Vagina (tissue), 2 donors: ENCODE results near the gene OR10J4. TPM values are rescaled to one million over a fixed set of nuclear protein-coding genes. Genes with fewer than 3 reads are reported as not detected.

ENCODE experiments used
- DNase-seq, 2 donors: peaks; one replicate each; pipeline ENCODE4 v3.0.0-alpha.2; 2017; ENCODE audit errors: extremely low spot score in 2 of 2
- H3K27ac ChIP-seq: fragments of 200-600 bp; sonication (generic); one replicate; pipeline ENCODE4 v1.5.1; 2019
- H3K27me3 ChIP-seq: fragments of 200-600 bp; sonication (generic); one replicate; pipeline ENCODE4 v1.5.1; 2019
- H3K36me3 ChIP-seq, 2 donors: fragments of 200-600 bp; sonication (generic); one replicate each; pipeline ENCODE4 v1.5.1; 2017 to 2019
- H3K4me1 ChIP-seq: fragments of 200-600 bp; sonication (generic); one replicate; pipeline ENCODE4 v1.5.1; 2019
- H3K4me3 ChIP-seq, 2 donors: fragments of 200-600 bp; sonication (generic); 1 replicate in 1 of 2; 2 replicates in 1 of 2; pipeline ENCODE4 v1.5.1; 2016 to 2019
- H3K9me3 ChIP-seq: fragments of 200-600 bp; sonication (generic); one replicate; pipeline ENCODE4 v1.5.1; 2019
- CTCF ChIP-seq, 3 experiments: fragments of 450-650 bp in 2 of 3; fragments of 200-600 bp in 1 of 3; sonication (generic) in 1 of 3; IDR thresholded peaks; one replicate each; pipeline ENCODE4 v1.5.1; 2017 to 2019; ENCODE audit warnings: antibody characterized with exemption in 3 of 3, mild to moderate bottlenecking in 2 of 3, moderate library complexity in 2 of 3
- POLR2A ChIP-seq, 2 donors: fragments of 450-650 bp; IDR thresholded peaks; one replicate each; pipeline ENCODE4 v1.6.1; 2017; ENCODE audit warnings: antibody characterized with exemption in 2 of 2, mild to moderate bottlenecking in 2 of 2, moderate library complexity in 2 of 2
- POLR2AphosphoS5 ChIP-seq, 2 donors: sonication (generic); formaldehyde crosslinking; IDR thresholded peaks; one replicate each; pipeline ENCODE4 v1.9.0; 2017; ENCODE audit warnings: antibody characterized with exemption in 2 of 2, mild to moderate bottlenecking in 2 of 2, low read depth in 1 of 2; ENCODE audit not compliant: insufficient read depth in 1 of 2
- intact Hi-C: fragments of 100-400 bp; cut with DNase I; formaldehyde crosslinking; loops from one replicate; pipeline ENCODE4 v1.15.1; 2023
- total RNA-seq: library from RNA; depleted of rRNA; stranded (reverse); fragments of >200 nt; gene quantifications from one replicate; pipeline ENCODE4 v1.2.3, GENCODE V29; 2016

The OR10J4 gene
- total RNA-seq, 1 donor from 2014 or later = not detected

- Histone ChIP-seq H3K36me3 (no peaks in the 10 kb centered on the region), H3K4me1 (no peaks in the 10 kb centered on the region), H3K4me3 (no peak overlapping the region), H3K27ac (no peak overlapping the region), H3K9me3 (no peaks in the 10 kb centered on the region), H3K27me3 (no peaks in the 10 kb centered on the region)
- TF ChIP-seq POLR2AphosphoS5 (IDR thresholded peaks at IDR 0.05; ENCODE audit: insufficient read depth in 1 of 2, low read depth in 1 of 2) (no peak), CTCF (IDR thresholded peaks at IDR 0.05) (no peak)
- intact Hi-C loops = no loop called here
- no peak for DNase-seq
Measured at GRCh38 chr1:159459551-159459950, 27.5 kb downstream of the OR10J4 start.

- intact Hi-C loops = no loop called here
- H3K9me3 ChIP-seq = no peaks in the 10 kb centered on the region
Measured at GRCh38 chr1:159465191-159465603, 33.2 kb downstream of the OR10J4 start.

GRCh38 chr1:159468321-159468720, 36.3 kb downstream of the OR10J4 start:
- intact Hi-C loops = no loop called here
- no peak for DNase-seq
- Histone ChIP-seq H3K27ac (no peak overlapping the region), H3K27me3 (no peaks in the 10 kb centered on the region), H3K9me3 (no peaks in the 10 kb centered on the region), H3K36me3 (no peaks in the 10 kb centered on the region), H3K4me1 (no peaks in the 10 kb centered on the region), H3K4me3 (no peak overlapping the region)
- no peak for TF ChIP-seq CTCF (IDR thresholded peaks at IDR 0.05)
- no peak for TF ChIP-seq POLR2AphosphoS5 (IDR thresholded peaks at IDR 0.05; ENCODE audit: insufficient read depth in 1 of 2, low read depth in 1 of 2)
- no peak for TF ChIP-seq POLR2A (IDR thresholded peaks at IDR 0.05)

More at GRCh38 chr1:159465191-159465603, 33.2 kb downstream of the OR10J4 start:
- H3K4me1 ChIP-seq = no peaks in the 10 kb centered on the region
- H3K4me3 ChIP-seq = no peak overlapping the region
- H3K27me3 ChIP-seq = no peaks in the 10 kb centered on the region
- TF ChIP-seq CTCF (IDR thresholded peaks at IDR 0.05) = no peak
- no peak for TF ChIP-seq POLR2A (IDR thresholded peaks at IDR 0.05)
- TF ChIP-seq POLR2AphosphoS5 (IDR thresholded peaks at IDR 0.05; ENCODE audit: insufficient read depth in 1 of 2, low read depth in 1 of 2) = no peak
- no peak for DNase-seq
- no peak overlapping the region for H3K27ac ChIP-seq
- H3K36me3 ChIP-seq = no peaks in the 10 kb centered on the region

- Histone ChIP-seq H3K27ac (no peak overlapping the region), H3K36me3 (no peaks in the 10 kb centered on the region), H3K4me3 (no peak overlapping the region), H3K27me3 (no peaks in the 10 kb centered on the region), H3K9me3 (no peaks in the 10 kb centered on the region), H3K4me1 (no peaks in the 10 kb centered on the region)
- TF ChIP-seq POLR2A (IDR thresholded peaks at IDR 0.05) (no peak), POLR2AphosphoS5 (IDR thresholded peaks at IDR 0.05; ENCODE audit: insufficient read depth in 1 of 2, low read depth in 1 of 2) (no peak), CTCF (IDR thresholded peaks at IDR 0.05) (no peak)
- DNase-seq = no peak
- intact Hi-C loops = no loop called here
Measured at GRCh38 chr1:159469921-159470533, 38.0 kb downstream of the OR10J4 start.

GRCh38 chr1:159473335-159473734, 41.3 kb downstream of the OR10J4 start:
- Histone ChIP-seq H3K27ac (no peak overlapping the region), H3K36me3 (no peaks in the 10 kb centered on the region), H3K27me3 (no peaks in the 10 kb centered on the region), H3K4me3 (no peak overlapping the region), H3K4me1 (no peaks in the 10 kb centered on the region), H3K9me3 (no peaks in the 10 kb centered on the region)
- intact Hi-C loops = no loop called here
- TF ChIP-seq CTCF (IDR thresholded peaks at IDR 0.05) (no peak), POLR2AphosphoS5 (IDR thresholded peaks at IDR 0.05; ENCODE audit: insufficient read depth in 1 of 2, low read depth in 1 of 2) (no peak), POLR2A (IDR thresholded peaks at IDR 0.05) (no peak)
- no peak for DNase-seq
